HepG2 (cell line): ENCODE results near the gene THOC6. TPM values are rescaled to one million over a fixed set of nuclear protein-coding genes. Genes with fewer than 3 reads are reported as not detected.

Experiments
- CHCHD3 ChIP-seq: sonication (generic); formaldehyde crosslinking; IDR thresholded peaks from 2 replicates; pipeline ENCODE4 v1.8.0; 2022; ENCODE audit warnings: mild to moderate bottlenecking, missing genetic modification reagents, moderate library complexity
- DDIT3 ChIP-seq: sonication (generic); formaldehyde crosslinking; IDR thresholded peaks from 2 replicates; pipeline ENCODE4 v1.4.0; 2020; ENCODE audit warnings: mild to moderate bottlenecking, missing genetic modification reagents
- KLF16 ChIP-seq, 2 experiments: sonication (generic) in 1 of 2; formaldehyde crosslinking in 1 of 2; IDR thresholded peaks; 2 replicates each; pipeline versions ENCODE4 v1.6.1 to v1.8.0; 2016 to 2023; ENCODE audit warnings: missing genetic modification reagents in 2 of 2, missing compliant biosample characterization in 1 of 2
- MEIS1 ChIP-seq: sonication (generic); formaldehyde crosslinking; IDR thresholded peaks from 2 replicates; pipeline ENCODE4 v1.9.0; 2021; ENCODE audit warnings: mild to moderate bottlenecking, missing genetic modification reagents, moderate library complexity, borderline replicate concordance
- NFAT5 ChIP-seq: sonication (generic); formaldehyde crosslinking; IDR thresholded peaks from 2 replicates; pipeline ENCODE4 v1.4.0; 2020; ENCODE audit warnings: missing genetic modification reagents
- NFKB2 ChIP-seq: sonication (generic); formaldehyde crosslinking; IDR thresholded peaks from 2 replicates; pipeline ENCODE4 v1.4.0; 2020; ENCODE audit warnings: missing genetic modification reagents, borderline replicate concordance
- NFRKB ChIP-seq: fragments of 450-650 bp; IDR thresholded peaks from 2 replicates; pipeline ENCODE4 v1.6.1; 2017
- RERE ChIP-seq: IDR thresholded peaks from 2 replicates; pipeline ENCODE4 v1.6.1; 2016; ENCODE audit warnings: low read depth, missing genetic modification reagents, missing compliant biosample characterization
- SIN3A ChIP-seq: IDR thresholded peaks from 2 replicates; pipeline ENCODE4 v1.6.1; 2011; ENCODE audit warnings: low read depth, mild to moderate bottlenecking, control low read depth, low read length, borderline replicate concordance
- SMAD3 ChIP-seq: sonication (generic); formaldehyde crosslinking; IDR thresholded peaks from 2 replicates; pipeline ENCODE4 v1.4.0; 2020; ENCODE audit warnings: missing genetic modification reagents
- SSRP1 ChIP-seq: IDR thresholded peaks from 2 replicates; pipeline ENCODE4 v1.6.1; 2016; ENCODE audit warnings: control low read depth
- THAP8 ChIP-seq: sonication (generic); formaldehyde crosslinking; IDR thresholded peaks from 2 replicates; pipeline ENCODE4 v1.5.1; 2020; ENCODE audit warnings: missing genetic modification reagents, mild to moderate bottlenecking, borderline replicate concordance
- ZFAT ChIP-seq: sonication (generic); formaldehyde crosslinking; conservative IDR thresholded peaks from 2 replicates; pipeline ENCODE4 v1.8.1; 2023; ENCODE audit warnings: missing genetic modification reagents, inconsistent platforms
- ZFY ChIP-seq: sonication (generic); formaldehyde crosslinking; IDR thresholded peaks from 2 replicates; pipeline ENCODE4 v1.4.0; 2020; ENCODE audit warnings: missing genetic modification reagents
- ZNF160 ChIP-seq: sonication (generic); formaldehyde crosslinking; IDR thresholded peaks from 2 replicates; pipeline ENCODE4 v1.8.0; 2022; ENCODE audit warnings: mild to moderate bottlenecking, inconsistent platforms, missing genetic modification reagents
- ZNF552 ChIP-seq: sonication (generic); formaldehyde crosslinking; IDR thresholded peaks from 2 replicates; pipeline ENCODE4 v1.9.0; 2022; ENCODE audit warnings: missing genetic modification reagents, mild to moderate bottlenecking, borderline replicate concordance
- ZNF703 ChIP-seq: sonication (generic); formaldehyde crosslinking; IDR thresholded peaks from 2 replicates; pipeline ENCODE4 v1.5.1; 2020; ENCODE audit warnings: missing genetic modification reagents, mild to moderate bottlenecking, moderate library complexity, borderline replicate concordance
- polyA plus RNA-seq, 8 experiments: library from polyadenylated mRNA; depleted of rRNA in 3 of 8; stranded (reverse) in 7 of 8; unstranded in 1 of 8; fragments of >200 nt; fragmentation: Illumina TruSeq in 4 of 8; extraction: Trizol in 4 of 8; gene quantifications; 2 replicates each; pipeline versions ENCODE4 v1.2.1 to v1.2.3, GENCODE V29; 2011 to 2016; ENCODE audit warnings: low read depth in 4 of 8, missing spikeins in 1 of 8, mixed read lengths in 1 of 8; ENCODE audit not compliant: insufficient read depth in 1 of 8
- total RNA-seq, 5 experiments: library from RNA; depleted of rRNA; stranded (reverse); fragments of >200 nt; fragmentation: Illumina TruSeq; extraction: Trizol; gene quantifications; 2 replicates each; pipeline ENCODE4 v1.2.3, GENCODE V29; 2016; ENCODE audit warnings: low read depth in 1 of 5
- TF ChIP-seq, protein P1 (sequence below): sonication (generic); formaldehyde crosslinking; IDR thresholded peaks from 2 replicates; pipeline ENCODE4 v1.8.1; 2023; ENCODE audit warnings: mild to moderate bottlenecking, moderate library complexity, missing genetic modification reagents

Gene THOC6
- total and polyA plus RNA-seq, 2 of the 13 experiments (the other 11 are each of a cell fraction or from before 2014, with no cell fraction given) = 32.1 to 37.0 TPM

GRCh38 chr16:3020247-3020603 lies 3.6 kb upstream of the THOC6 start, which contains the start of gene TNFRSF12A (continued):
- TF ChIP-seq, protein P1, sequence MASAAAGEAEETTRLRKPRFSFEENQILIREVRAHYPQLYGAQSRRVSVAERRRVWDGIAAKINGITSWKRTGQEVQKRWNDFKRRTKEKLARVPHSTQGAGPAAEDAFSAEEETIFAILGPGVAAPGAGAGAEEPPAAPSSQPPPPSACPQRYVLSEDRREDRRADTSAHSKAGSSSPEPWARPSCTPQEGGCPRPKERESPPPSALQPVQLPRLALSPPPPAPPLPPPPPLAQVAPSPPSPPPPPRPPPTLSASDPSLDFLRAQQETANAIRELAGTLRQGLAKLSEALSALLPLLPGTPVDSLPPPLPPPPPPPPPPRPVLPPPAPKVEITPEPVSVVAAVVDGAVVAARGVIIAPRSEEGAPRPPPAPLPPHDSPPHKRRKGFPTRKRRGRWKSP (CRISPR knock-in tag) = 0 out of 2 replicates have a peak, but pooled peaks have one; percentile 36
- TF ChIP-seq MEIS1 (CRISPR knock-in tag) (0 out of 2 replicates have a peak, but pooled peaks have one; percentile 3), RERE (CRISPR knock-in tag) (no peak), SSRP1 (no peak), SIN3A (peak; percentile 48; the same call in 1 of the 2 replicates), NFRKB (no peak), ZNF552 (CRISPR knock-in tag) (no peak), NFKB2 (CRISPR knock-in tag) (no peak), ZFAT (CRISPR knock-in tag) (no peak), THAP8 (CRISPR knock-in tag) (no peak), NFAT5 (CRISPR knock-in tag) (0 out of 2 replicates have a peak, but pooled peaks have one; percentile 35), DDIT3 (CRISPR knock-in tag) (no peak), ZNF703 (CRISPR knock-in tag) (no peak), SMAD3 (CRISPR knock-in tag) (0 out of 2 replicates have a peak, but pooled peaks have one; percentile 57), CHCHD3 (CRISPR knock-in tag) (no peak), ZFY (CRISPR knock-in tag) (peak; percentile 58), ZNF160 (CRISPR knock-in tag) (no peak), KLF16 (CRISPR knock-in tag; IDR thresholded peaks at IDR 0.05) (0 out of 4 replicates have a peak, but pooled peaks of 1 of the 2 experiments have one; percentile 1)
